Measurements from ENCODE around the gene MUC4.

MUC4 gene

GRCh38 chr3:195698647-195699387 is 112.9 kb downstream of the MUC4 start:
- H3K9me2 ChIP-seq (replicated peaks; ENCODE audit: control insufficient read depth, low read length) = no peaks in the 10 kb centered on the region
- H3K4me2 ChIP-seq (ENCODE audit: low read length) = no peak overlapping the region
- 0 out of 2 replicates have a peak, but pooled peaks cover 2% of the 10 kb centered on the region for H3K36me3 ChIP-seq (ENCODE audit: control insufficient read depth, low read length)
- H3K4me1 ChIP-seq (ENCODE audit: control insufficient read depth, low read length) = no peaks in the 10 kb centered on the region
- H3K9me3 ChIP-seq (ENCODE audit: control insufficient read depth, insufficient read depth, low read length) = no peaks in the 10 kb centered on the region
- H3K27ac ChIP-seq (ENCODE audit: low read depth, low read length) = no peak overlapping the region
- H3K27me3 ChIP-seq (ENCODE audit: control insufficient read depth, low read length) = no peaks in the 10 kb centered on the region
- TF ChIP-seq EZH2phosphoT487 (IDR thresholded peaks at IDR 0.05; ENCODE audit: borderline replicate concordance, low read length) = no peak
- no peak for TF ChIP-seq CTCF (IDR thresholded peaks at IDR 0.05; ENCODE audit: low read depth, low read length, poor library complexity, severe bottlenecking)
- H4K20me1 ChIP-seq (ENCODE audit: control insufficient read depth, insufficient read depth, low read depth, low read length) = no peaks in the 10 kb centered on the region
- no peaks in the 10 kb centered on the region for H3F3A ChIP-seq (ENCODE audit: control insufficient read depth, insufficient read depth)
- no peak overlapping the region for H3K4me3 ChIP-seq (ENCODE audit: low read length)
- no peaks in the 10 kb centered on the region for H3K79me2 ChIP-seq (ENCODE audit: control insufficient read depth, low read length)

GRCh38 chr3:195698325-195698646 is 113.4 kb downstream of the MUC4 start:
- no peak overlapping the region for H3K4me2 ChIP-seq (ENCODE audit: low read length)

GRCh38 chr3:195697582-195698324 is 114.0 kb downstream of the MUC4 start:
- Histone ChIP-seq H3K4me3 (ENCODE audit: low read length) (no peak overlapping the region), H3K27me3 (ENCODE audit: control insufficient read depth, low read length) (no peaks in the 10 kb centered on the region), H3K27ac (ENCODE audit: low read depth, low read length) (no peak overlapping the region), H4K20me1 (ENCODE audit: control insufficient read depth, insufficient read depth, low read depth, low read length) (no peaks in the 10 kb centered on the region), H3K4me1 (ENCODE audit: control insufficient read depth, low read length) (no peaks in the 10 kb centered on the region), H3F3A (ENCODE audit: control insufficient read depth, insufficient read depth) (no peaks in the 10 kb centered on the region), H3K4me2 (ENCODE audit: low read length) (no peak overlapping the region), H3K79me2 (ENCODE audit: control insufficient read depth, low read length) (no peaks in the 10 kb centered on the region), H3K9me3 (ENCODE audit: control insufficient read depth, insufficient read depth, low read length) (no peaks in the 10 kb centered on the region), H3K9me2 (replicated peaks; ENCODE audit: control insufficient read depth, low read length) (no peaks in the 10 kb centered on the region), H3K36me3 (ENCODE audit: control insufficient read depth, low read length) (0 out of 2 replicates have a peak, but pooled peaks cover 2% of the 10 kb centered on the region)
- TF ChIP-seq CTCF (IDR thresholded peaks at IDR 0.05; ENCODE audit: low read depth, low read length, poor library complexity, severe bottlenecking) (no peak), EZH2phosphoT487 (IDR thresholded peaks at IDR 0.05; ENCODE audit: borderline replicate concordance, low read length) (no peak)

More at GRCh38 chr3:195698325-195698646, 113.4 kb downstream of the MUC4 start:
- Histone ChIP-seq H4K20me1 (ENCODE audit: control insufficient read depth, insufficient read depth, low read depth, low read length) (no peaks in the 10 kb centered on the region), H3K27ac (ENCODE audit: low read depth, low read length) (no peak overlapping the region), H3K4me3 (ENCODE audit: low read length) (no peak overlapping the region), H3K4me1 (ENCODE audit: control insufficient read depth, low read length) (no peaks in the 10 kb centered on the region), H3K36me3 (ENCODE audit: control insufficient read depth, low read length) (0 out of 2 replicates have a peak, but pooled peaks cover 2% of the 10 kb centered on the region), H3F3A (ENCODE audit: control insufficient read depth, insufficient read depth) (no peaks in the 10 kb centered on the region), H3K9me3 (ENCODE audit: control insufficient read depth, insufficient read depth, low read length) (no peaks in the 10 kb centered on the region), H3K79me2 (ENCODE audit: control insufficient read depth, low read length) (no peaks in the 10 kb centered on the region), H3K27me3 (ENCODE audit: control insufficient read depth, low read length) (no peaks in the 10 kb centered on the region), H3K9me2 (replicated peaks; ENCODE audit: control insufficient read depth, low read length) (no peaks in the 10 kb centered on the region)
- TF ChIP-seq EZH2phosphoT487 (IDR thresholded peaks at IDR 0.05; ENCODE audit: borderline replicate concordance, low read length) (no peak), CTCF (IDR thresholded peaks at IDR 0.05; ENCODE audit: low read depth, low read length, poor library complexity, severe bottlenecking) (no peak)
